Thyroid gland (tissue), 4 donors: ENCODE data around the gene RPS8.
"Not testable (repeated sequence)": the region's sequence is repeated elsewhere in the genome, so short reads cannot be mapped to it uniquely, and the experiment has no call there.

Experiments used
- CTCF ChIP-seq, 6 experiments: fragments of 200-600 bp in 3 of 6; fragments of 450-650 bp in 3 of 6; sonication (generic) in 3 of 6; IDR thresholded peaks; one replicate each; pipeline ENCODE4 v1.5.1; 2016 to 2019; ENCODE audit warnings: antibody characterized with exemption in 6 of 6, mild to moderate bottlenecking in 2 of 6, inconsistent platforms in 1 of 6, moderate library complexity in 1 of 6
- POLR2A ChIP-seq, 2 donors: fragments of 450-650 bp; IDR thresholded peaks; one replicate each; pipeline ENCODE4 v1.6.1; 2017; ENCODE audit warnings: antibody characterized with exemption in 2 of 2, mild to moderate bottlenecking in 2 of 2, moderate library complexity in 1 of 2

DNA sequence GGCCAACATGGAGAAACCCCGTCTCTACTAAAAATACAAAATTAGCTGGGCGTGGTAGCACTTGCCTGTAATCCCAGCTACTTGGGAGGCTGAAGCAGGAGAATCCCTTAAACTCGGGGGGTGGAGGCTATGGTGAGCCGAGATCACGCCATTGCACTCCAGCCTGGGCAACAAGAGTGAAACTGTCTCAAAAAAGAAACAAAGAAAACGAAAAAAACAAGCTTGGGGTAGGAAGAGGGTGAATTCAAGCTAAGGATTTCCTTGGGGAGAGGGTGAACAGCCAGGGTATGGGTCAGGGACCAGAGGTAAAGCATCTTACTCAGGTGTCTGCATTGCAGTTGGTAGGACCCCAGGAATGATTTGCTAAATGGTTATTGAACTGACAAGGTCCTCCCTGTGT lies 8.9 kb upstream of the RPS8 start:
- TF ChIP-seq CTCF, POLR2A (IDR thresholded peaks at IDR 0.05): not testable (repeated sequence)
